Endothelial cell of umbilical vein (primary cell): ENCODE measurements around the gene C17orf100. TPM values are rescaled to one million over a fixed set of nuclear protein-coding genes. Genes with fewer than 3 reads are reported as not detected.

Experiments used
- BruUV-seq: library from RNA; stranded (reverse); fragments of 400-500 nt; replicated peaks from 2 replicates; lab custom pipeline; 2021; lab: Mats Ljungman, UMichigan
- CTCF ChIA-PET: fragments of 300-600, 350-600 bp; sonication (Branson Sonifier 250); formaldehyde crosslinking; loops from one replicate; lab custom pipeline; 2021; ENCODE audit warnings: antibody characterized with exemption, inconsistent platforms; lab: Charles Lee
- POLR2A ChIA-PET: fragments of 300-600, 350-600 bp; sonication (Branson Sonifier 250); formaldehyde crosslinking; loops from one replicate; lab custom pipeline; 2021; ENCODE audit warnings: antibody characterized with exemption, inconsistent platforms; lab: Charles Lee
- DNase-seq: peaks from one replicate; pipeline ENCODE4 v3.0.0-alpha.2; 2011; ENCODE audit warnings: low read depth, low spot score
- FAIRE-seq: peaks from 2 replicates; lab custom pipeline; 2011; peaks lifted over from hg19 to GRCh38; lab: Jason Lieb, UNC
- H2AFZ ChIP-seq: 2 replicates; pipeline ENCODE4 v1.6.0; 2012; ENCODE audit warnings: low read depth, low read length, control low read depth, inconsistent platforms
- H3K27ac ChIP-seq: 2 replicates; pipeline ENCODE4 v1.5.1; 2011; ENCODE audit warnings: low read depth, mild to moderate bottlenecking, control low read depth, low read length, moderate library complexity; ENCODE audit not compliant: insufficient read depth
- H3K27me3 ChIP-seq, 2 experiments: 2 replicates each; pipeline versions ENCODE4 v1.6.0 to v1.6.1; 2011; ENCODE audit warnings: low read length in 2 of 2, mixed read lengths in 1 of 2; ENCODE audit not compliant: control insufficient read depth in 2 of 2, insufficient read depth in 2 of 2
- H3K36me3 ChIP-seq, 2 experiments: 2 replicates in 1 of 2; 3 replicates in 1 of 2; pipeline ENCODE4 v1.5.1; 2011; ENCODE audit warnings: low read length in 2 of 2, mild to moderate bottlenecking in 1 of 2, moderate library complexity in 1 of 2; ENCODE audit not compliant: control insufficient read depth in 2 of 2, insufficient read depth in 2 of 2; ENCODE audit errors: extremely low read depth in 1 of 2
- H3K4me1 ChIP-seq: 3 replicates; pipeline ENCODE4 v1.5.1; 2011; ENCODE audit warnings: mild to moderate bottlenecking, low read length; ENCODE audit not compliant: control insufficient read depth, insufficient read depth; ENCODE audit errors: extremely low read depth
- H3K4me2 ChIP-seq: 2 replicates; pipeline ENCODE4 v1.6.1; 2011; ENCODE audit warnings: low read length, control low read depth, mixed read lengths; ENCODE audit not compliant: insufficient read depth
- H3K4me3 ChIP-seq, 3 experiments: fragments of 200-600 bp in 1 of 3; sonication (generic), shearing (Covaris generic) in 1 of 3; replicated peaks in 1 of 3; 2 replicates each; pipeline ENCODE4 v1.5.1; 2011 to 2016; ENCODE audit warnings: control low read depth in 3 of 3, low read length in 3 of 3, mild to moderate bottlenecking in 2 of 3, inconsistent platforms in 1 of 3, low read depth in 1 of 3, moderate library complexity in 1 of 3; ENCODE audit not compliant: insufficient read depth in 1 of 3
- H3K79me2 ChIP-seq: 2 replicates; pipeline ENCODE4 v1.6.0; 2012; ENCODE audit warnings: low read length, inconsistent platforms; ENCODE audit not compliant: control insufficient read depth, insufficient read depth
- H3K9ac ChIP-seq: replicated peaks from 2 replicates; pipeline ENCODE3; 2011; ENCODE audit warnings: low read length, control low read depth; ENCODE audit not compliant: insufficient read depth; ENCODE audit errors: extremely low read depth
- H3K9me1 ChIP-seq: replicated peaks from 3 replicates; pipeline ENCODE4 v1.6.0; 2011; ENCODE audit warnings: mild to moderate bottlenecking, low read length; ENCODE audit not compliant: control insufficient read depth, insufficient read depth; ENCODE audit errors: extremely low read depth
- H3K9me3 ChIP-seq: replicated peaks from 2 replicates; pipeline ENCODE4 v1.5.1; 2012; ENCODE audit warnings: low read length, inconsistent platforms; ENCODE audit not compliant: control insufficient read depth, insufficient read depth
- H4K20me1 ChIP-seq: replicated peaks from 2 replicates; pipeline ENCODE3; 2011; ENCODE audit warnings: mild to moderate bottlenecking, low read length; ENCODE audit not compliant: control insufficient read depth, insufficient read depth; ENCODE audit errors: extremely low read depth
- CTCF ChIP-seq, 2 donors: IDR thresholded peaks; 1 replicate in 1 of 2; 2 replicates in 1 of 2; pipeline ENCODE4 v1.5.1; 2011; ENCODE audit warnings: low read length in 2 of 2, mild to moderate bottlenecking in 2 of 2, moderate library complexity in 2 of 2, control low read depth in 1 of 2, inconsistent platforms in 1 of 2, low read depth in 1 of 2; ENCODE audit not compliant: insufficient read depth in 1 of 2; ENCODE audit errors: extremely low read depth in 1 of 2
- EZH2 ChIP-seq: IDR thresholded peaks from 2 replicates; pipeline ENCODE4 v1.6.1; 2012; ENCODE audit warnings: borderline replicate concordance, low read depth, mild to moderate bottlenecking, moderate library complexity, low read length, inconsistent platforms; ENCODE audit not compliant: severe bottlenecking
- FOS ChIP-seq: IDR thresholded peaks from 2 replicates; pipeline ENCODE4 v1.6.1; 2011; ENCODE audit warnings: mild to moderate bottlenecking, low read length, moderate library complexity, borderline replicate concordance; ENCODE audit not compliant: insufficient read depth
- GATA2 ChIP-seq: IDR thresholded peaks from 2 replicates; pipeline ENCODE4 v1.7.0; 2011; ENCODE audit warnings: low read depth, mild to moderate bottlenecking, moderate library complexity, mixed read lengths, low read length; ENCODE audit not compliant: insufficient read length, insufficient read depth
- JUN ChIP-seq: IDR thresholded peaks from 2 replicates; pipeline ENCODE4 v1.6.1; 2011; ENCODE audit warnings: borderline replicate concordance, low read depth; ENCODE audit not compliant: insufficient read length, insufficient read depth
- MAX ChIP-seq: IDR thresholded peaks from 2 replicates; pipeline ENCODE4 v1.6.1; 2011; ENCODE audit not compliant: insufficient read depth, insufficient read length
- MYC ChIP-seq: IDR thresholded peaks from one replicate; pipeline ENCODE4 v1.6.1; 2011; ENCODE audit warnings: mild to moderate bottlenecking, low read depth, low read length
- POLR2A ChIP-seq: IDR thresholded peaks from 2 replicates; pipeline ENCODE4 v1.6.1; 2012; ENCODE audit warnings: low read depth, mild to moderate bottlenecking, control low read depth, low read length
- POLR2AphosphoS5 ChIP-seq: IDR thresholded peaks from 2 replicates; pipeline ENCODE4 v1.6.1; 2012; ENCODE audit warnings: low read depth, mild to moderate bottlenecking, control low read depth, low read length, moderate library complexity; ENCODE audit not compliant: insufficient read depth
- dilution Hi-C: fragments of 300-500 bp; cut with MboI; formaldehyde crosslinking; loops from one replicate; pipeline ENCODE4 v1.15.0; 2019; ENCODE audit warnings: low sequenced_read_pairs; ENCODE audit not compliant: extremely low pct_ligation_motif_present
- intact Hi-C: fragments of 100-400 bp; cut with micrococcal nuclease; formaldehyde crosslinking; loops from one replicate; pipeline ENCODE4 v1.10.0; 2022
- polyA plus RNA-seq, 4 experiments: library from polyadenylated mRNA; depleted of rRNA in 3 of 4; stranded (reverse) in 3 of 4; unstranded in 1 of 4; fragments of >200 nt; gene quantifications; 2 replicates each; pipeline versions ENCODE4 v1.2.1 to v1.2.3, GENCODE V29; 2011 to 2012; ENCODE audit warnings: missing spikeins in 1 of 4
- total RNA-seq: library from RNA; stranded (reverse); gene quantifications from 2 replicates; pipeline ENCODE4 v1.2.3, GENCODE V29; 2021

Gene C17orf100
- total and polyA plus RNA-seq, 2 donors (not counting 3 experiments of a cell fraction or from before 2014, with no cell fraction given): 0.99 to 1.4 TPM

- Histone ChIP-seq H3K36me3 (no peaks in the 10 kb centered on the region), H3K27ac (no peak overlapping the region), H3K27me3 (peaks cover 0 to 3% of the 10 kb centered on the region in 2 experiments), H3K9ac (no peak overlapping the region), H3K4me3 (no peak overlapping the region), H3K9me1 (no peaks in the 10 kb centered on the region), H4K20me1 (no peaks in the 10 kb centered on the region), H3K4me1 (no peaks in the 10 kb centered on the region), H3K4me2 (no peak overlapping the region), H3K9me3 (no peaks in the 10 kb centered on the region), H3K79me2 (no peaks in the 10 kb centered on the region), H2AFZ (no peak overlapping the region)
- DNase-seq: no peak
- TF ChIP-seq FOS (no peak), GATA2 (no peak), MYC (no peak), POLR2A (no peak), MAX (no peak), JUN (no peak), CTCF (IDR thresholded peaks at IDR 0.05; ENCODE audit: extremely low read depth in 1 of 2, insufficient read depth in 1 of 2, low read depth in 1 of 2, low read length in 2 of 2) (no peak), EZH2 (no peak), POLR2AphosphoS5 (no peak)
- no peak for FAIRE-seq
- no TSS peak for BruUV-seq
- intact Hi-C loops: no loop called here
- POLR2A ChIA-PET: no interaction called here
- dilution Hi-C loops: no loop called here
- CTCF ChIA-PET: interaction anchor here (1.2 to 1.3 kb wide), 3 partner anchors 15 to 158 kb away, joined by 5 to 7 read pairs (median 6); no protein-coding TSS in a partner anchor
Measured at GRCh38 chr17:6684881-6685767, 33.6 kb downstream of the C17orf100 start.
